Mesothelial cell of epicardium (in vitro differentiated cells): ENCODE results near the gene EML4. TPM values are rescaled to one million over a fixed set of nuclear protein-coding genes. Genes with fewer than 3 reads are reported as not detected.

Experiments
- DNase-seq, 2 experiments: peaks; one replicate each; pipeline ENCODE4 v3.0.0; 2021; ENCODE audit warnings: low spot score in 2 of 2; ENCODE audit not compliant: unreplicated experiment in 2 of 2
- H3K27ac Mint-ChIP-seq: 2 replicates; pipeline ENCODE4 v1.8.0; 2021; ENCODE audit warnings: mixed read lengths
- H3K27me3 Mint-ChIP-seq: 2 replicates; pipeline ENCODE4 v1.8.0; 2021; ENCODE audit warnings: low read depth, mixed read lengths
- H3K36me3 Mint-ChIP-seq: 2 replicates; pipeline ENCODE4 v1.8.0; 2021; ENCODE audit warnings: mixed read lengths
- H3K4me1 Mint-ChIP-seq: 2 replicates; pipeline ENCODE4 v1.8.0; 2021; ENCODE audit warnings: mixed read lengths
- H3K4me3 Mint-ChIP-seq: 2 replicates; pipeline ENCODE4 v1.8.0; 2021; ENCODE audit warnings: mild to moderate bottlenecking, moderate library complexity, mixed read lengths
- H3K9me3 Mint-ChIP-seq: 2 replicates; pipeline ENCODE4 v1.8.0; 2021; ENCODE audit warnings: mixed read lengths
- total RNA-seq: library from RNA; stranded (reverse); gene quantifications from 3 replicates; pipeline ENCODE4 v1.2.1, GENCODE V29; 2021
- TF ChIP-seq, protein P1 (sequence below): fragments of 200-600 bp; sonication (generic); IDR thresholded peaks from one replicate; pipeline ENCODE4 v1.5.0; 2021; ENCODE audit warnings: antibody characterized with exemption; ENCODE audit not compliant: unreplicated experiment

Gene EML4
- total RNA-seq, 1 donor from 2014 or later, result 95.6 TPM

GRCh38 chr2:42187886-42188285 is 18.7 kb downstream of the EML4 start:
- no peak for DNase-seq
- TF ChIP-seq, protein P1, sequence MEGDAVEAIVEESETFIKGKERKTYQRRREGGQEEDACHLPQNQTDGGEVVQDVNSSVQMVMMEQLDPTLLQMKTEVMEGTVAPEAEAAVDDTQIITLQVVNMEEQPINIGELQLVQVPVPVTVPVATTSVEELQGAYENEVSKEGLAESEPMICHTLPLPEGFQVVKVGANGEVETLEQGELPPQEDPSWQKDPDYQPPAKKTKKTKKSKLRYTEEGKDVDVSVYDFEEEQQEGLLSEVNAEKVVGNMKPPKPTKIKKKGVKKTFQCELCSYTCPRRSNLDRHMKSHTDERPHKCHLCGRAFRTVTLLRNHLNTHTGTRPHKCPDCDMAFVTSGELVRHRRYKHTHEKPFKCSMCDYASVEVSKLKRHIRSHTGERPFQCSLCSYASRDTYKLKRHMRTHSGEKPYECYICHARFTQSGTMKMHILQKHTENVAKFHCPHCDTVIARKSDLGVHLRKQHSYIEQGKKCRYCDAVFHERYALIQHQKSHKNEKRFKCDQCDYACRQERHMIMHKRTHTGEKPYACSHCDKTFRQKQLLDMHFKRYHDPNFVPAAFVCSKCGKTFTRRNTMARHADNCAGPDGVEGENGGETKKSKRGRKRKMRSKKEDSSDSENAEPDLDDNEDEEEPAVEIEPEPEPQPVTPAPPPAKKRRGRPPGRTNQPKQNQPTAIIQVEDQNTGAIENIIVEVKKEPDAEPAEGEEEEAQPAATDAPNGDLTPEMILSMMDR, result no peak
- Mint-ChIP-seq H3K4me1 (peaks cover 33% of the 10 kb centered on the region), H3K27ac (no peak overlapping the region), H3K27me3 (no peaks in the 10 kb centered on the region), H3K9me3 (no peaks in the 10 kb centered on the region), H3K36me3 (no peaks in the 10 kb centered on the region), H3K4me3 (no peak overlapping the region)

DNA sequence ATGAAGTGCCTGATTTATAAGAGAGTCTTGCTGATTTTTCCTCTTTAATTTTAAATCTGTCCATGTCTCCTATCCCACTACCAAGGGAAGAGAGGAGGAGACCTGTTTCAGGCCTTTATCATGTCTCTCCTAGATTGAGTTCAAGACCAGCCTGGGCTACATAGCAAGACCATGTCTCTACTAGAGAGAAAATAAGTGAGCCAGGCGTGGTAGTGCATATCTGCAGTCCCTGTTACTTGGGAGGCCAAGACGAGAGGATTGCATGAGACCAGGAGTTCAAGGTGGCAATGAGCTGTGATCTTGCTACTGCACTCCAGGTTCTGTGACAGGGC is 20.0 kb downstream of the EML4 start:
- Mint-ChIP-seq H3K4me1 (peaks cover 40% of the 10 kb centered on the region), H3K4me3 (no peak overlapping the region), H3K27ac (no peak overlapping the region), H3K36me3 (no peaks in the 10 kb centered on the region), H3K9me3 (no peaks in the 10 kb centered on the region), H3K27me3 (no peaks in the 10 kb centered on the region)
- TF ChIP-seq, protein P1, result no peak
- DNase-seq, result no peak

DNA sequence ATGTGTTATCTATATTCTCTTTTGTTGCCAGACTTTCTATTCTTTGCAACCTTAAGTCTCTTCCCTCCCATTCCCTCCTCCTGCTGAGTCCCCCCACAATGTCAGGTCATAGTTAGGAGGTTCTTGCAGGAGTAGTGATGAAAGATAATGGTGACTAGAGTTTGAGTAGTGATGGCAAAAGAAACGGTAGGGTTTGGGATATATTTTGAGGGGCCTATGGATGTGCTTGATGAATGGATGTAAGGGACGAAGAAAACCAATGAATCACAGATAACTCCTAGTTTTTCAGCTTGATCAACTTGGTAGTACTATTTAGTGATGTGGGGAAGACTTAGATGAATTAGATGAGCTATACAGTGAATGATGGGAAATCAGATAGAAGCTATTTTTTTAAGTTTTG is 21.0 kb downstream of the EML4 start:
- Mint-ChIP-seq H3K4me3 (no peak overlapping the region), H3K9me3 (no peaks in the 10 kb centered on the region), H3K36me3 (no peaks in the 10 kb centered on the region), H3K27me3 (no peaks in the 10 kb centered on the region), H3K27ac (no peak overlapping the region), H3K4me1 (peaks cover 35% of the 10 kb centered on the region)
- TF ChIP-seq, protein P1, result no peak
- DNase-seq, result no peak

GRCh38 chr2:42191285-42192009 is 22.3 kb downstream of the EML4 start:
- Mint-ChIP-seq H3K4me3 (no peak overlapping the region), H3K36me3 (no peaks in the 10 kb centered on the region)

DNA sequence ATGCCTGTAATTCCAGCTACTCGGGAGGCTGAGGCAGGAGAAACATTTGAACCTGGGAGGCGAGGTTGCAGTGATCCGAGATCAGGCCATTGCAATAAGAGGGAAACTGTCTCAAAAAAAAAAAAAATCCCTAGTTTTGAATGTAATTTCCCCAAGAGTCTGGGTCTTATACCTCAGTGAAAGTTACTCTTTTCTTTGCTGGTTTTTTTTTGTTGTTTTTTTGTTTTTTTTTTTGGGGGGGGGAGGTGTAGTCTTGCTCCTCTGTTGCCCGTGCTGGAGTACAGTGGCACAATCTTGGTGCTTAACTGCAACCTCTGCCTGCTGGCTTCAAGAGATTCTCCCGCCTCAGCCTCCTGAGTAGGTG is 22.8 kb downstream of the EML4 start:
- Mint-ChIP-seq H3K4me3 (no peak overlapping the region), H3K36me3 (no peaks in the 10 kb centered on the region), H3K27me3 (no peaks in the 10 kb centered on the region), H3K4me1 (peaks cover 26% of the 10 kb centered on the region), H3K9me3 (no peaks in the 10 kb centered on the region), H3K27ac (no peak overlapping the region)
- TF ChIP-seq, protein P1, result no peak
- DNase-seq, result no peak

More at GRCh38 chr2:42191285-42192009, 22.3 kb downstream of the EML4 start:
- H3K9me3 Mint-ChIP-seq, result no peaks in the 10 kb centered on the region
- no peak overlapping the region for H3K27ac Mint-ChIP-seq
- H3K4me1 Mint-ChIP-seq, result peaks cover 25% of the 10 kb centered on the region
- TF ChIP-seq, protein P1, result no peak
- DNase-seq, result no peak
- no peaks in the 10 kb centered on the region for H3K27me3 Mint-ChIP-seq
